GM19328 (cell line): Measurements from ENCODE around the gene UBXN11.
"Not testable (repeated sequence)": the region's sequence is repeated elsewhere in the genome, so short reads cannot be mapped to it uniquely, and the experiment has no call there.

Experiments used
- ATAC-seq: cut with Tn5 transposase; IDR thresholded peaks from one replicate; pipeline ENCODE4 v1.9.1; 2021; ENCODE audit warnings: mild to moderate bottlenecking, moderate library complexity; ENCODE audit not compliant: unreplicated experiment

The UBXN11 gene

GRCh38 chr1:26307363-26307781 is 936 bp upstream of the UBXN11 start:
- ATAC-seq: no peak

GRCh38 chr1:26305667-26306289 is 658 bp downstream of the UBXN11 start:
- no peak for ATAC-seq

- ATAC-seq: no peak
Measured at GRCh38 chr1:26302733-26303405, 3.6 kb downstream of the UBXN11 start.

GRCh38 chr1:26300578-26301275 is 5.7 kb downstream of the UBXN11 start:
- ATAC-seq: no peak

- ATAC-seq: no peak
Measured at GRCh38 chr1:26297791-26298124, 8.7 kb downstream of the UBXN11 start.

- ATAC-seq: no peak
Measured at GRCh38 chr1:26297057-26297790, 9.2 kb downstream of the UBXN11 start.

- ATAC-seq: no peak
Measured at GRCh38 chr1:26296340-26297056, 9.9 kb downstream of the UBXN11 start.

GRCh38 chr1:26295194-26296138 is 11.0 kb downstream of the UBXN11 start:
- no peak for ATAC-seq

GRCh38 chr1:26293911-26294463 is 12.4 kb downstream of the UBXN11 start:
- ATAC-seq: no peak

- ATAC-seq: not testable (repeated sequence)
Measured at GRCh38 chr1:26292735-26293134, 13.7 kb downstream of the UBXN11 start.

- no peak for ATAC-seq
Measured at GRCh38 chr1:26291939-26292338, 14.5 kb downstream of the UBXN11 start.

GRCh38 chr1:26291433-26291832 is 15.0 kb downstream of the UBXN11 start:
- ATAC-seq: no peak

GRCh38 chr1:26290882-26291261 is 15.6 kb downstream of the UBXN11 start:
- no peak for ATAC-seq

- ATAC-seq: no peak
Measured at GRCh38 chr1:26290122-26290881, 16.1 kb downstream of the UBXN11 start.

- no peak for ATAC-seq
Measured at GRCh38 chr1:26289158-26290059, 17.0 kb downstream of the UBXN11 start.

GRCh38 chr1:26288311-26288941 is 18.0 kb downstream of the UBXN11 start:
- ATAC-seq: no peak

GRCh38 chr1:26287811-26288210 is 18.6 kb downstream of the UBXN11 start:
- ATAC-seq: no peak
